HG02840 (cell line): ENCODE results near the gene PRSS53.

Experiments
- ATAC-seq: cut with Tn5 transposase; IDR thresholded peaks from one replicate; pipeline ENCODE4 v1.9.1; 2021; ENCODE audit warnings: mild to moderate bottlenecking, moderate library complexity, moderate number of reproducible peaks; ENCODE audit not compliant: unreplicated experiment, low FRiP score

Gene PRSS53

GRCh38 chr16:31061126-31061812, 27.5 kb downstream of the PRSS53 start:
- ATAC-seq, result no peak

GRCh38 chr16:31055613-31056012, 33.1 kb downstream of the PRSS53 start:
- ATAC-seq, result no peak

GRCh38 chr16:31052114-31052513, 36.6 kb downstream of the PRSS53 start:
- no peak for ATAC-seq

- ATAC-seq, result no peak
Observed at GRCh38 chr16:31050280-31051030, 38.3 kb downstream of the PRSS53 start.

GRCh38 chr16:31043898-31044481, 44.8 kb downstream of the PRSS53 start:
- ATAC-seq, result no peak

- ATAC-seq, result no peak
Observed at GRCh38 chr16:31043352-31043751, 45.4 kb downstream of the PRSS53 start.

- no peak for ATAC-seq
Observed at GRCh38 chr16:31042866-31043265, 45.9 kb downstream of the PRSS53 start.

GRCh38 chr16:31038993-31039392, 49.8 kb downstream of the PRSS53 start:
- no peak for ATAC-seq

- no peak for ATAC-seq
Observed at GRCh38 chr16:31036691-31037090, 52.1 kb downstream of the PRSS53 start.

- peak; percentile 37 for ATAC-seq
Observed at GRCh38 chr16:31033709-31034492, 54.8 kb downstream of the PRSS53 start.
